ENCODE results near the gene TLL2. TPM values are rescaled to one million over a fixed set of nuclear protein-coding genes. Genes with fewer than 3 reads are reported as not detected.
"Not testable (repeated sequence)": the region's sequence is repeated elsewhere in the genome, so short reads cannot be mapped to it uniquely, and the experiment has no call there.

Gene TLL2
- total RNA-seq, 1 experiment from 2014 or later, result 0.18 TPM

DNA sequence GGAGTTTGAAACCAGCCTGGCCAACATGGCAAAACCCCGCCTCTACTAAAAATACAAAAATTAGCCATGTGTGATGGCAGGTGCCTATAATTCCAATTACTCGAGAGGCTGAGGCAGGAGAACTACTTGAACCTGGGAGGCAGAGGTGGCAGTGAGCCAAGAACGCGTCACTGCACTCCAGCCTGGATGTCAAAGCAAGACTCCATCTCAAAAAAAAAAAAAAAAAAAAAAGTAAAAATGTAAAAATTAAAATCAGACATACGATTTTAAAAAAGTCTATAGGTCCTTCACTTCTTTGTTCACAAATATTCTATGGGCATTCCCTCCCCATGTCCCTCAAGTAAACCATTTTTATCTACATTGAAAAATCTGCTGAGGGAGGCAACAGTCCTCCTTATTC lies 34.9 kb upstream of the TLL2 start:
- Histone ChIP-seq H3K4me1 (ENCODE audit: insufficient read depth, low read length) (no peaks in the 10 kb centered on the region), H3K4me3 (ENCODE audit: low read length) (no peak overlapping the region), H3K9ac (ENCODE audit: low read length) (no peak overlapping the region), H3K9me3 (ENCODE audit: low read length) (no peaks in the 10 kb centered on the region), H2AFZ (ENCODE audit: low read length) (no peak overlapping the region), H4K20me1 (ENCODE audit: low read length) (no peaks in the 10 kb centered on the region), H3K4me2 (ENCODE audit: low read length) (no peak overlapping the region), H3K9me2 (replicated peaks; ENCODE audit: low read length) (no peaks in the 10 kb centered on the region), H3K79me2 (ENCODE audit: low read length) (no peaks in the 10 kb centered on the region), H3K27me3 (ENCODE audit: low read length) (no peaks in the 10 kb centered on the region), H3F3A (ENCODE audit: low read length, unreplicated experiment) (no peaks in the 10 kb centered on the region), H3K27ac (ENCODE audit: low read length) (no peak overlapping the region), H3K36me3 (ENCODE audit: low read depth, low read length) (peaks cover 13% of the 10 kb centered on the region)
- DNase-seq (no peak), ATAC-seq (no peak)
- ChIA-PET POLR2A (ENCODE audit: unreplicated experiment) (no interaction called here), CTCF (no interaction called here)
- no TSS peak for BruUV-seq (replicated peaks)
- no peak for TF ChIP-seq EZH2 (IDR thresholded peaks at IDR 0.05; ENCODE audit: low read length, unreplicated experiment)
- TF ChIP-seq, protein P1, sequence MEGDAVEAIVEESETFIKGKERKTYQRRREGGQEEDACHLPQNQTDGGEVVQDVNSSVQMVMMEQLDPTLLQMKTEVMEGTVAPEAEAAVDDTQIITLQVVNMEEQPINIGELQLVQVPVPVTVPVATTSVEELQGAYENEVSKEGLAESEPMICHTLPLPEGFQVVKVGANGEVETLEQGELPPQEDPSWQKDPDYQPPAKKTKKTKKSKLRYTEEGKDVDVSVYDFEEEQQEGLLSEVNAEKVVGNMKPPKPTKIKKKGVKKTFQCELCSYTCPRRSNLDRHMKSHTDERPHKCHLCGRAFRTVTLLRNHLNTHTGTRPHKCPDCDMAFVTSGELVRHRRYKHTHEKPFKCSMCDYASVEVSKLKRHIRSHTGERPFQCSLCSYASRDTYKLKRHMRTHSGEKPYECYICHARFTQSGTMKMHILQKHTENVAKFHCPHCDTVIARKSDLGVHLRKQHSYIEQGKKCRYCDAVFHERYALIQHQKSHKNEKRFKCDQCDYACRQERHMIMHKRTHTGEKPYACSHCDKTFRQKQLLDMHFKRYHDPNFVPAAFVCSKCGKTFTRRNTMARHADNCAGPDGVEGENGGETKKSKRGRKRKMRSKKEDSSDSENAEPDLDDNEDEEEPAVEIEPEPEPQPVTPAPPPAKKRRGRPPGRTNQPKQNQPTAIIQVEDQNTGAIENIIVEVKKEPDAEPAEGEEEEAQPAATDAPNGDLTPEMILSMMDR (conservative IDR thresholded peaks at IDR 0.05; ENCODE audit: low read depth, low read length), result no peak
- no peak for TF ChIP-seq EZH2phosphoT487 (IDR thresholded peaks at IDR 0.05; ENCODE audit: borderline replicate concordance, low read length)
- intact Hi-C loops (cut with micrococcal nuclease), result no loop called here

- H3K4me3 ChIP-seq (ENCODE audit: low read length); BruUV-seq (replicated peaks); POLR2A ChIA-PET (ENCODE audit: unreplicated experiment); DNase-seq; H3K4me1 ChIP-seq (ENCODE audit: insufficient read depth, low read length); H3K27me3 ChIP-seq (ENCODE audit: low read length); ATAC-seq; H3F3A ChIP-seq (ENCODE audit: low read length, unreplicated experiment); H3K9me2 ChIP-seq (replicated peaks; ENCODE audit: low read length); intact Hi-C loops (cut with micrococcal nuclease); H3K9me3 ChIP-seq (ENCODE audit: low read length); H3K79me2 ChIP-seq (ENCODE audit: low read length); H4K20me1 ChIP-seq (ENCODE audit: low read length); CTCF ChIA-PET; H3K4me2 ChIP-seq (ENCODE audit: low read length); H3K9ac ChIP-seq (ENCODE audit: low read length); H2AFZ ChIP-seq (ENCODE audit: low read length); H3K27ac ChIP-seq (ENCODE audit: low read length): not testable (repeated sequence)
- peaks cover 13% of the 10 kb centered on the region for H3K36me3 ChIP-seq (ENCODE audit: low read depth, low read length)
Measured at GRCh38 chr10:96545558-96545957, 31.8 kb upstream of the TLL2 start.

- intact Hi-C loops (cut with micrococcal nuclease), result no loop called here
- Histone ChIP-seq H3F3A (ENCODE audit: low read length, unreplicated experiment) (no peaks in the 10 kb centered on the region), H3K9me3 (ENCODE audit: low read length) (no peaks in the 10 kb centered on the region), H3K27ac (ENCODE audit: low read length) (no peak overlapping the region), H3K4me1 (ENCODE audit: insufficient read depth, low read length) (no peaks in the 10 kb centered on the region), H3K9me2 (replicated peaks; ENCODE audit: low read length) (no peaks in the 10 kb centered on the region), H3K9ac (ENCODE audit: low read length) (no peak overlapping the region), H2AFZ (ENCODE audit: low read length) (no peak overlapping the region), H3K36me3 (ENCODE audit: low read depth, low read length) (peaks cover 8% of the 10 kb centered on the region), H3K4me3 (ENCODE audit: low read length) (no peak overlapping the region), H3K27me3 (ENCODE audit: low read length) (no peaks in the 10 kb centered on the region), H3K79me2 (ENCODE audit: low read length) (no peaks in the 10 kb centered on the region), H3K4me2 (ENCODE audit: low read length) (no peak overlapping the region), H4K20me1 (ENCODE audit: low read length) (peaks cover 4% of the 10 kb centered on the region; the same call in 1 of the 2 replicates)
- CTCF ChIA-PET, result no interaction called here
- DNase-seq (no peak), ATAC-seq (no peak)
- POLR2A ChIA-PET (ENCODE audit: unreplicated experiment), result no interaction called here
- no peak for TF ChIP-seq EZH2phosphoT487 (IDR thresholded peaks at IDR 0.05; ENCODE audit: borderline replicate concordance, low read length)
- BruUV-seq (replicated peaks), result no TSS peak
Measured at GRCh38 chr10:96541921-96542320, 28.2 kb upstream of the TLL2 start.

GRCh38 chr10:96540240-96540639 lies 26.5 kb upstream of the TLL2 start:
- intact Hi-C loops (cut with micrococcal nuclease), result no loop called here
- H3K4me1 ChIP-seq (ENCODE audit: insufficient read depth, low read length), result no peaks in the 10 kb centered on the region
- H3K36me3 ChIP-seq (ENCODE audit: low read depth, low read length), result peaks cover 8% of the 10 kb centered on the region
- H3K9me3 ChIP-seq (ENCODE audit: low read length), result no peaks in the 10 kb centered on the region
- POLR2A ChIA-PET (ENCODE audit: unreplicated experiment), result no interaction called here
- TF ChIP-seq EZH2phosphoT487 (IDR thresholded peaks at IDR 0.05; ENCODE audit: borderline replicate concordance, low read length) (no peak), EZH2 (IDR thresholded peaks at IDR 0.05; ENCODE audit: low read length, unreplicated experiment) (no peak)
- TF ChIP-seq, protein P1 (conservative IDR thresholded peaks at IDR 0.05; ENCODE audit: low read depth, low read length), result no peak
- no peak for DNase-seq
- no peak overlapping the region for H2AFZ ChIP-seq (ENCODE audit: low read length)
- H3F3A ChIP-seq (ENCODE audit: low read length, unreplicated experiment), result no peaks in the 10 kb centered on the region
- no peak overlapping the region for H3K27ac ChIP-seq (ENCODE audit: low read length)
- no peaks in the 10 kb centered on the region for H3K9me2 ChIP-seq (replicated peaks; ENCODE audit: low read length)
- ATAC-seq, result no peak
- no TSS peak for BruUV-seq (replicated peaks)
- no peak overlapping the region for H3K4me3 ChIP-seq (ENCODE audit: low read length)
- H3K4me2 ChIP-seq (ENCODE audit: low read length), result no peak overlapping the region
- H3K79me2 ChIP-seq (ENCODE audit: low read length), result no peaks in the 10 kb centered on the region
- no peak overlapping the region for H3K9ac ChIP-seq (ENCODE audit: low read length)
- H4K20me1 ChIP-seq (ENCODE audit: low read length), result peaks cover 4% of the 10 kb centered on the region; the same call in 1 of the 2 replicates
- H3K27me3 ChIP-seq (ENCODE audit: low read length), result no peaks in the 10 kb centered on the region
- CTCF ChIA-PET, result no interaction called here
